GM23338 (cell line): Measurements from ENCODE around the gene VPS37B. TPM values are rescaled to one million over a fixed set of nuclear protein-coding genes. Genes with fewer than 3 reads are reported as not detected.

Source experiments
- ATAC-seq: fragments of 200-7000 bp; cut with Tn5 transposase; 3 replicates; pipeline ENCODE4 v1.9.1; 2020
- DNase-seq: peaks from one replicate; pipeline ENCODE4 v3.0.0-alpha.2; 2015; ENCODE audit warnings: low spot score
- H2AFZ ChIP-seq: fragments of 200-600 bp; sonication (generic); 2 replicates; pipeline ENCODE4 v1.8.0; 2016; ENCODE audit warnings: antibody characterized with exemption, mild to moderate bottlenecking, moderate library complexity
- H3F3A ChIP-seq: fragments of 200-600 bp; sonication (generic); replicated peaks from 2 replicates; pipeline ENCODE4 v1.8.0; 2017; ENCODE audit warnings: antibody characterized with exemption, mixed run types, low read depth
- H3K27ac ChIP-seq: fragments of 200-600 bp; sonication (generic); 2 replicates; pipeline ENCODE4 v1.6.1; 2016; ENCODE audit warnings: low read depth
- H3K27me3 ChIP-seq: fragments of 200-600 bp; sonication (generic); 2 replicates; pipeline ENCODE4 v1.8.0; 2016; ENCODE audit warnings: mild to moderate bottlenecking, mixed run types, moderate library complexity; ENCODE audit not compliant: insufficient read depth
- H3K36me3 ChIP-seq: fragments of 200-600 bp; sonication (generic); 2 replicates; pipeline ENCODE4 v1.8.0; 2016; ENCODE audit warnings: mild to moderate bottlenecking; ENCODE audit not compliant: insufficient read depth
- H3K4me1 ChIP-seq: fragments of 200-600 bp; sonication (generic); 2 replicates; pipeline ENCODE4 v1.8.0; 2016; ENCODE audit warnings: mild to moderate bottlenecking, moderate library complexity; ENCODE audit not compliant: insufficient read depth
- H3K4me2 ChIP-seq: fragments of 200-600 bp; sonication (generic); 2 replicates; pipeline ENCODE4 v1.7.1; 2017; ENCODE audit warnings: mixed run types
- H3K4me3 ChIP-seq: fragments of 200-600 bp; sonication (generic); 2 replicates; pipeline ENCODE4 v1.6.1; 2016; ENCODE audit warnings: mixed run types
- H3K79me2 ChIP-seq: fragments of 200-600 bp; sonication (generic); replicated peaks from 2 replicates; pipeline ENCODE4 v1.8.0; 2017; ENCODE audit warnings: mild to moderate bottlenecking; ENCODE audit not compliant: insufficient read depth
- H3K9me2 ChIP-seq: fragments of 200-600 bp; sonication (generic); 2 replicates; pipeline ENCODE4 v1.8.0; 2017; ENCODE audit not compliant: insufficient read depth
- H4K20me1 ChIP-seq: fragments of 200-600 bp; sonication (generic); replicated peaks from 2 replicates; pipeline ENCODE4 v1.8.0; 2017; ENCODE audit warnings: mild to moderate bottlenecking; ENCODE audit not compliant: insufficient read depth
- H3K27ac Mint-ChIP-seq: 2 replicates; pipeline ENCODE4 v1.8.0; 2020; ENCODE audit warnings: inconsistent platforms, mild to moderate bottlenecking, moderate library complexity, mixed read lengths
- H3K27me3 Mint-ChIP-seq: 3 replicates; pipeline ENCODE4 v1.8.0; 2022; ENCODE audit warnings: low read depth, mild to moderate bottlenecking, moderate library complexity, mixed read lengths, inconsistent platforms; ENCODE audit not compliant: insufficient read depth, poor library complexity
- H3K36me3 Mint-ChIP-seq: 3 replicates; pipeline ENCODE4 v1.8.0; 2021; ENCODE audit warnings: low read depth, mild to moderate bottlenecking, inconsistent platforms, moderate library complexity, mixed read lengths
- H3K4me1 Mint-ChIP-seq: 3 replicates; pipeline ENCODE4 v1.8.0; 2020; ENCODE audit warnings: mild to moderate bottlenecking, inconsistent platforms, mixed read lengths
- H3K4me3 Mint-ChIP-seq: 3 replicates; pipeline ENCODE4 v1.8.0; 2021; ENCODE audit warnings: moderate library complexity, mild to moderate bottlenecking, inconsistent platforms, mixed read lengths
- H3K9me3 Mint-ChIP-seq: 3 replicates; pipeline ENCODE4 v1.8.0; 2020; ENCODE audit warnings: moderate library complexity, mild to moderate bottlenecking, inconsistent platforms, mixed read lengths
- CREB1 ChIP-seq: fragments of 250-450 bp; sonication (Bioruptor Pico); IDR thresholded peaks from 2 replicates; pipeline ENCODE4 v1.5.0; 2020; ENCODE audit warnings: low read depth, mild to moderate bottlenecking, moderate library complexity
- EZH2 ChIP-seq: fragments of 200-600 bp; sonication (generic); IDR thresholded peaks from one replicate; pipeline ENCODE4 v1.8.0; 2017; ENCODE audit warnings: antibody characterized with exemption, mild to moderate bottlenecking, low read depth; ENCODE audit not compliant: unreplicated experiment
- EZH2phosphoT487 ChIP-seq: fragments of 200-600 bp; sonication (generic); IDR thresholded peaks from one replicate; pipeline ENCODE4 v1.8.1; 2018; ENCODE audit warnings: antibody characterized with exemption; ENCODE audit not compliant: unreplicated experiment
- JUNB ChIP-seq: IDR thresholded peaks from one replicate; pipeline ENCODE4 v1.6.1; 2016; ENCODE audit warnings: antibody characterized with exemption; ENCODE audit not compliant: unreplicated experiment
- NANOG ChIP-seq: IDR thresholded peaks from 2 replicates; pipeline ENCODE4 v1.6.1; 2016; ENCODE audit warnings: antibody characterized with exemption, borderline replicate concordance
- POLR2AphosphoS5 ChIP-seq: IDR thresholded peaks from 2 replicates; pipeline ENCODE4 v1.6.1; 2016; ENCODE audit warnings: antibody characterized with exemption, low read depth
- STAT1 ChIP-seq: IDR thresholded peaks from one replicate; pipeline ENCODE4 v1.6.1; 2016; ENCODE audit warnings: antibody characterized with exemption; ENCODE audit not compliant: unreplicated experiment
- ZNF114 ChIP-seq: fragments of 250-450 bp; sonication (Bioruptor Pico); IDR thresholded peaks from 2 replicates; pipeline ENCODE4 v1.5.0; 2020; ENCODE audit warnings: mild to moderate bottlenecking, moderate library complexity
- ZNF331 ChIP-seq: fragments of 250-450 bp; sonication (Bioruptor Pico); IDR thresholded peaks from 2 replicates; pipeline ENCODE4 v1.5.0; 2020; ENCODE audit warnings: low read depth, mild to moderate bottlenecking, moderate library complexity
- polyA plus RNA-seq: library from polyadenylated mRNA; unstranded; fragments of >200 nt; fragmentation: Nextera tagmentation; extraction: Ambion mirVana; gene quantifications from 2 replicates; pipeline ENCODE4 v1.2.1, GENCODE V29; 2016
- total RNA-seq: library from RNA; depleted of rRNA; stranded (reverse); fragments of >200 nt; shearing (Covaris generic); gene quantifications from 2 replicates; pipeline ENCODE4 v1.2.3, GENCODE V29; 2014
- TF ChIP-seq, protein P1 (sequence below), 2 experiments: fragments of 200-600 bp in 1 of 2; sonication (generic) in 1 of 2; conservative IDR thresholded peaks; 2 replicates each; pipeline versions ENCODE4 v1.5.1 to v1.6.1; 2016 to 2017; ENCODE audit warnings: antibody characterized with exemption in 2 of 2, low read depth in 2 of 2, mild to moderate bottlenecking in 2 of 2, moderate library complexity in 1 of 2
- TF ChIP-seq, protein P2 (sequence below): IDR thresholded peaks from 2 replicates; pipeline ENCODE4 v1.6.1; 2016; ENCODE audit warnings: antibody characterized with exemption
- TF ChIP-seq, protein P3 (sequence below): fragments of 250-450 bp; sonication (Bioruptor Pico); IDR thresholded peaks from 2 replicates; pipeline ENCODE4 v1.5.0; 2020; ENCODE audit warnings: mild to moderate bottlenecking, moderate library complexity
- TF ChIP-seq, protein P4 (sequence below): IDR thresholded peaks from one replicate; pipeline ENCODE4 v1.6.1; 2018; ENCODE audit warnings: antibody characterized with exemption; ENCODE audit not compliant: unreplicated experiment

VPS37B gene
- total and polyA plus RNA-seq, 2 experiments from 2014 or later: 6.7 to 10.9 TPM

DNA sequence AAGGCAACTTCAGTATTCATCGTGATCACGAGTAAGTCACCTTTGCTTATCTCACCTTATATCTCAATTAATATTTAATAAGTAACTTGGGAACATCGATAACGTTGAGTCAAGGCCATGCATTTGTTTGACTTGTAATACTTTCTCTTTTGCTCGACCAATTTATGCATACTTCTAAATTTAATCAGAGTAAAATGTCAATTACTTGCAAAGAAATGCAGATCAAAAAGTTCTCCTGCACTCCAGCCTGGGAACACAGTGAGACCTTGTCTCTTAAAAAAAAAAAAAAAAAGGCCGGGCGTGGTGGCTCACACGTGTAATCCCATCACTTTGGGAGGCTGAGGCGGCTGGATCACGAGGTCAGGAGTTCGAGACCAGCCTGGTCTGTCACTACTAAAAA is 72.5 kb downstream of the VPS37B start:
- Mint-ChIP-seq H3K4me1 (peaks cover 14% of the 10 kb centered on the region), H3K27ac (no peak overlapping the region), H3K9me3 (no peaks in the 10 kb centered on the region), H3K36me3 (no peaks in the 10 kb centered on the region), H3K4me3 (no peak overlapping the region), H3K27me3 (peaks cover 8% of the 10 kb centered on the region)
- Histone ChIP-seq H2AFZ (no peak overlapping the region), H3K27ac (no peak overlapping the region), H3F3A (no peaks in the 10 kb centered on the region), H3K27me3 (peaks cover 12% of the 10 kb centered on the region; the same call in 1 of the 2 replicates), H3K79me2 (no peaks in the 10 kb centered on the region), H3K9me2 (no peaks in the 10 kb centered on the region), H3K36me3 (no peaks in the 10 kb centered on the region), H3K4me3 (no peak overlapping the region), H4K20me1 (no peaks in the 10 kb centered on the region), H3K4me1 (peaks cover 11% of the 10 kb centered on the region; the same call in 1 of the 2 replicates), H3K4me2 (no peak overlapping the region)
- TF ChIP-seq ZNF114 (CRISPR knock-in tag) (no peak), EZH2phosphoT487 (no peak), POLR2AphosphoS5 (no peak), NANOG (no peak), STAT1 (no peak), CREB1 (CRISPR knock-in tag) (no peak), JUNB (no peak), ZNF331 (CRISPR knock-in tag) (no peak), EZH2 (no peak)
- TF ChIP-seq, protein P1, sequence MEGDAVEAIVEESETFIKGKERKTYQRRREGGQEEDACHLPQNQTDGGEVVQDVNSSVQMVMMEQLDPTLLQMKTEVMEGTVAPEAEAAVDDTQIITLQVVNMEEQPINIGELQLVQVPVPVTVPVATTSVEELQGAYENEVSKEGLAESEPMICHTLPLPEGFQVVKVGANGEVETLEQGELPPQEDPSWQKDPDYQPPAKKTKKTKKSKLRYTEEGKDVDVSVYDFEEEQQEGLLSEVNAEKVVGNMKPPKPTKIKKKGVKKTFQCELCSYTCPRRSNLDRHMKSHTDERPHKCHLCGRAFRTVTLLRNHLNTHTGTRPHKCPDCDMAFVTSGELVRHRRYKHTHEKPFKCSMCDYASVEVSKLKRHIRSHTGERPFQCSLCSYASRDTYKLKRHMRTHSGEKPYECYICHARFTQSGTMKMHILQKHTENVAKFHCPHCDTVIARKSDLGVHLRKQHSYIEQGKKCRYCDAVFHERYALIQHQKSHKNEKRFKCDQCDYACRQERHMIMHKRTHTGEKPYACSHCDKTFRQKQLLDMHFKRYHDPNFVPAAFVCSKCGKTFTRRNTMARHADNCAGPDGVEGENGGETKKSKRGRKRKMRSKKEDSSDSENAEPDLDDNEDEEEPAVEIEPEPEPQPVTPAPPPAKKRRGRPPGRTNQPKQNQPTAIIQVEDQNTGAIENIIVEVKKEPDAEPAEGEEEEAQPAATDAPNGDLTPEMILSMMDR (conservative IDR thresholded peaks at IDR 0.05; ENCODE audit: low read depth in 2 of 2): no peak
- TF ChIP-seq, protein P2, sequence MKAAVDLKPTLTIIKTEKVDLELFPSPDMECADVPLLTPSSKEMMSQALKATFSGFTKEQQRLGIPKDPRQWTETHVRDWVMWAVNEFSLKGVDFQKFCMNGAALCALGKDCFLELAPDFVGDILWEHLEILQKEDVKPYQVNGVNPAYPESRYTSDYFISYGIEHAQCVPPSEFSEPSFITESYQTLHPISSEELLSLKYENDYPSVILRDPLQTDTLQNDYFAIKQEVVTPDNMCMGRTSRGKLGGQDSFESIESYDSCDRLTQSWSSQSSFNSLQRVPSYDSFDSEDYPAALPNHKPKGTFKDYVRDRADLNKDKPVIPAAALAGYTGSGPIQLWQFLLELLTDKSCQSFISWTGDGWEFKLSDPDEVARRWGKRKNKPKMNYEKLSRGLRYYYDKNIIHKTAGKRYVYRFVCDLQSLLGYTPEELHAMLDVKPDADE: no peak
- TF ChIP-seq, protein P3, sequence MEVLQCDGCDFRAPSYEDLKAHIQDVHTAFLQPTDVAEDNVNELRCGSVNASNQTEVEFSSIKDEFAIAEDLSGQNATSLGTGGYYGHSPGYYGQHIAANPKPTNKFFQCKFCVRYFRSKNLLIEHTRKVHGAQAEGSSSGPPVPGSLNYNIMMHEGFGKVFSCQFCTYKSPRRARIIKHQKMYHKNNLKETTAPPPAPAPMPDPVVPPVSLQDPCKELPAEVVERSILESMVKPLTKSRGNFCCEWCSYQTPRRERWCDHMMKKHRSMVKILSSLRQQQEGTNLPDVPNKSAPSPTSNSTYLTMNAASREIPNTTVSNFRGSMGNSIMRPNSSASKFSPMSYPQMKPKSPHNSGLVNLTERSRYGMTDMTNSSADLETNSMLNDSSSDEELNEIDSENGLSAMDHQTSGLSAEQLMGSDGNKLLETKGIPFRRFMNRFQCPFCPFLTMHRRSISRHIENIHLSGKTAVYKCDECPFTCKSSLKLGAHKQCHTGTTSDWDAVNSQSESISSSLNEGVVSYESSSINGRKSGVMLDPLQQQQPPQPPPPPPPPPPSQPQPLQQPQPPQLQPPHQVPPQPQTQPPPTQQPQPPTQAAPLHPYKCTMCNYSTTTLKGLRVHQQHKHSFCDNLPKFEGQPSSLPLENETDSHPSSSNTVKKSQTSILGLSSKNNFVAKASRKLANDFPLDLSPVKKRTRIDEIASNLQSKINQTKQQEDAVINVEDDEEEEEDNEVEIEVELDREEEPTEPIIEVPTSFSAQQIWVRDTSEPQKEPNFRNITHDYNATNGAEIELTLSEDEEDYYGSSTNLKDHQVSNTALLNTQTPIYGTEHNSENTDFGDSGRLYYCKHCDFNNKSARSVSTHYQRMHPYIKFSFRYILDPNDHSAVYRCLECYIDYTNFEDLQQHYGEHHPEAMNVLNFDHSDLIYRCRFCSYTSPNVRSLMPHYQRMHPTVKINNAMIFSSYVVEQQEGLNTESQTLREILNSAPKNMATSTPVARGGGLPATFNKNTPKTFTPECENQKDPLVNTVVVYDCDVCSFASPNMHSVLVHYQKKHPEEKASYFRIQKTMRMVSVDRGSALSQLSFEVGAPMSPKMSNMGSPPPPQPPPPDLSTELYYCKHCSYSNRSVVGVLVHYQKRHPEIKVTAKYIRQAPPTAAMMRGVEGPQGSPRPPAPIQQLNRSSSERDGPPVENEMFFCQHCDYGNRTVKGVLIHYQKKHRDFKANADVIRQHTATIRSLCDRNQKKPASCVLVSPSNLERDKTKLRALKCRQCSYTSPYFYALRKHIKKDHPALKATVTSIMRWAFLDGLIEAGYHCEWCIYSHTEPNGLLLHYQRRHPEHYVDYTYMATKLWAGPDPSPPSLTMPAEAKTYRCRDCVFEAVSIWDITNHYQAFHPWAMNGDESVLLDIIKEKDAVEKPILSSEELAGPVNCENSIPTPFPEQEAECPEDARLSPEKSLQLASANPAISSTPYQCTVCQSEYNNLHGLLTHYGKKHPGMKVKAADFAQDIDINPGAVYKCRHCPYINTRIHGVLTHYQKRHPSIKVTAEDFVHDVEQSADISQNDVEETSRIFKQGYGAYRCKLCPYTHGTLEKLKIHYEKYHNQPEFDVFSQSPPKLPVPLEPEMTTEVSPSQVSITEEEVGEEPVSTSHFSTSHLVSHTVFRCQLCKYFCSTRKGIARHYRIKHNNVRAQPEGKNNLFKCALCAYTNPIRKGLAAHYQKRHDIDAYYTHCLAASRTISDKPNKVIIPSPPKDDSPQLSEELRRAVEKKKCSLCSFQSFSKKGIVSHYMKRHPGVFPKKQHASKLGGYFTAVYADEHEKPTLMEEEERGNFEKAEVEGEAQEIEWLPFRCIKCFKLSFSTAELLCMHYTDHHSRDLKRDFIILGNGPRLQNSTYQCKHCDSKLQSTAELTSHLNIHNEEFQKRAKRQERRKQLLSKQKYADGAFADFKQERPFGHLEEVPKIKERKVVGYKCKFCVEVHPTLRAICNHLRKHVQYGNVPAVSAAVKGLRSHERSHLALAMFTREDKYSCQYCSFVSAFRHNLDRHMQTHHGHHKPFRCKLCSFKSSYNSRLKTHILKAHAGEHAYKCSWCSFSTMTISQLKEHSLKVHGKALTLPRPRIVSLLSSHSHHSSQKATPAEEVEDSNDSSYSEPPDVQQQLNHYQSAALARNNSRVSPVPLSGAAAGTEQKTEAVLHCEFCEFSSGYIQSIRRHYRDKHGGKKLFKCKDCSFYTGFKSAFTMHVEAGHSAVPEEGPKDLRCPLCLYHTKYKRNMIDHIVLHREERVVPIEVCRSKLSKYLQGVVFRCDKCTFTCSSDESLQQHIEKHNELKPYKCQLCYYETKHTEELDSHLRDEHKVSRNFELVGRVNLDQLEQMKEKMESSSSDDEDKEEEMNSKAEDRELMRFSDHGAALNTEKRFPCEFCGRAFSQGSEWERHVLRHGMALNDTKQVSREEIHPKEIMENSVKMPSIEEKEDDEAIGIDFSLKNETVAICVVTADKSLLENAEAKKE (CRISPR knock-in tag): no peak
- TF ChIP-seq, protein P4, sequence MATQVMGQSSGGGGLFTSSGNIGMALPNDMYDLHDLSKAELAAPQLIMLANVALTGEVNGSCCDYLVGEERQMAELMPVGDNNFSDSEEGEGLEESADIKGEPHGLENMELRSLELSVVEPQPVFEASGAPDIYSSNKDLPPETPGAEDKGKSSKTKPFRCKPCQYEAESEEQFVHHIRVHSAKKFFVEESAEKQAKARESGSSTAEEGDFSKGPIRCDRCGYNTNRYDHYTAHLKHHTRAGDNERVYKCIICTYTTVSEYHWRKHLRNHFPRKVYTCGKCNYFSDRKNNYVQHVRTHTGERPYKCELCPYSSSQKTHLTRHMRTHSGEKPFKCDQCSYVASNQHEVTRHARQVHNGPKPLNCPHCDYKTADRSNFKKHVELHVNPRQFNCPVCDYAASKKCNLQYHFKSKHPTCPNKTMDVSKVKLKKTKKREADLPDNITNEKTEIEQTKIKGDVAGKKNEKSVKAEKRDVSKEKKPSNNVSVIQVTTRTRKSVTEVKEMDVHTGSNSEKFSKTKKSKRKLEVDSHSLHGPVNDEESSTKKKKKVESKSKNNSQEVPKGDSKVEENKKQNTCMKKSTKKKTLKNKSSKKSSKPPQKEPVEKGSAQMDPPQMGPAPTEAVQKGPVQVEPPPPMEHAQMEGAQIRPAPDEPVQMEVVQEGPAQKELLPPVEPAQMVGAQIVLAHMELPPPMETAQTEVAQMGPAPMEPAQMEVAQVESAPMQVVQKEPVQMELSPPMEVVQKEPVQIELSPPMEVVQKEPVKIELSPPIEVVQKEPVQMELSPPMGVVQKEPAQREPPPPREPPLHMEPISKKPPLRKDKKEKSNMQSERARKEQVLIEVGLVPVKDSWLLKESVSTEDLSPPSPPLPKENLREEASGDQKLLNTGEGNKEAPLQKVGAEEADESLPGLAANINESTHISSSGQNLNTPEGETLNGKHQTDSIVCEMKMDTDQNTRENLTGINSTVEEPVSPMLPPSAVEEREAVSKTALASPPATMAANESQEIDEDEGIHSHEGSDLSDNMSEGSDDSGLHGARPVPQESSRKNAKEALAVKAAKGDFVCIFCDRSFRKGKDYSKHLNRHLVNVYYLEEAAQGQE: no peak
- DNase-seq (no peak), ATAC-seq (no peak)
